Neural cell (in vitro differentiated cells): ENCODE measurements around the gene KLHL3. TPM values are rescaled to one million over a fixed set of nuclear protein-coding genes. Genes with fewer than 3 reads are reported as not detected.

Source experiments
- H2AFZ ChIP-seq: fragments of 200-600, 300-800 bp; sonication (generic), shearing (Covaris generic); 2 replicates; pipeline ENCODE4 v1.6.0; 2014; ENCODE audit warnings: low read depth, mild to moderate bottlenecking, antibody characterized with exemption, low read length, moderate library complexity
- H3F3A ChIP-seq: fragments of 200-600 bp; shearing (Covaris generic); 2 replicates; pipeline ENCODE4 v1.6.1; 2016; ENCODE audit warnings: mild to moderate bottlenecking, moderate library complexity, mixed read lengths, antibody characterized with exemption, low read length; ENCODE audit not compliant: insufficient read depth, poor library complexity, severe bottlenecking
- H3K27ac ChIP-seq: fragments of 200-600, 300-800 bp; sonication (generic), shearing (Covaris generic); 2 replicates; pipeline ENCODE4 v1.5.1; 2014; ENCODE audit warnings: mild to moderate bottlenecking, low read length, moderate library complexity
- H3K27me3 ChIP-seq: fragments of 300-800, 200-600 bp; sonication (generic), shearing (Covaris generic); 2 replicates; pipeline ENCODE4 v1.6.0; 2014; ENCODE audit warnings: mild to moderate bottlenecking, low read depth, low read length, moderate library complexity; ENCODE audit not compliant: insufficient read depth
- H3K36me3 ChIP-seq: fragments of 300-800, 200-600 bp; sonication (generic), shearing (Covaris generic); 2 replicates; pipeline ENCODE4 v1.5.1; 2014; ENCODE audit warnings: mild to moderate bottlenecking, antibody characterized with exemption, low read length, moderate library complexity; ENCODE audit not compliant: insufficient read depth
- H3K4me2 ChIP-seq: fragments of 300-800, 200-600 bp; sonication (generic), shearing (Covaris generic); 2 replicates; pipeline ENCODE4 v1.6.0; 2014; ENCODE audit warnings: mild to moderate bottlenecking, low read length
- H3K4me3 ChIP-seq: fragments of 300-800, 200-600 bp; sonication (generic), shearing (Covaris generic); 2 replicates; pipeline ENCODE4 v1.5.1; 2014; ENCODE audit warnings: mild to moderate bottlenecking, low read length, moderate library complexity
- H3K79me2 ChIP-seq: fragments of 200-600 bp; shearing (Covaris generic); replicated peaks from 2 replicates; pipeline ENCODE4 v1.6.0; 2014; ENCODE audit warnings: mild to moderate bottlenecking, low read length, moderate library complexity; ENCODE audit not compliant: insufficient read depth
- H3K9ac ChIP-seq: fragments of 300-800, 200-600 bp; sonication (generic), shearing (Covaris generic); 2 replicates; pipeline ENCODE4 v1.6.1; 2016; ENCODE audit warnings: mild to moderate bottlenecking, low read length, mixed read lengths
- H3K9me2 ChIP-seq: fragments of 200-600 bp; shearing (Covaris generic); 2 replicates; pipeline ENCODE4 v1.6.1; 2016; ENCODE audit warnings: mild to moderate bottlenecking, low read length, mixed read lengths; ENCODE audit not compliant: insufficient read depth
- H3K9me3 ChIP-seq: fragments of 200-600, 300-800 bp; sonication (generic), shearing (Covaris generic); 2 replicates; pipeline ENCODE4 v1.6.1; 2016; ENCODE audit warnings: mild to moderate bottlenecking, mixed run types, low read length, moderate library complexity, mixed read lengths
- H4K20me1 ChIP-seq: fragments of 200-600 bp; shearing (Covaris generic); 2 replicates; pipeline ENCODE4 v1.6.1; 2016; ENCODE audit warnings: mild to moderate bottlenecking, mixed run types; ENCODE audit not compliant: insufficient read depth
- EP300 ChIP-seq: fragments of 450-650 bp; conservative IDR thresholded peaks from 2 replicates; pipeline ENCODE4 v1.6.1; 2014; ENCODE audit warnings: antibody characterized with exemption, mild to moderate bottlenecking, moderate library complexity; ENCODE audit not compliant: poor library complexity, severe bottlenecking
- EZH2 ChIP-seq: fragments of 200-600, 300-800 bp; shearing (Covaris generic), sonication (generic); IDR thresholded peaks from 2 replicates; pipeline ENCODE4 v1.6.1; 2014; ENCODE audit warnings: antibody characterized with exemption, low read length, borderline replicate concordance, mild to moderate bottlenecking; ENCODE audit not compliant: insufficient read depth, poor library complexity, severe bottlenecking
- MXI1 ChIP-seq: fragments of 450-650 bp; conservative IDR thresholded peaks from 2 replicates; pipeline ENCODE4 v1.6.1; 2014; ENCODE audit warnings: antibody characterized with exemption, mild to moderate bottlenecking; ENCODE audit not compliant: poor library complexity, severe bottlenecking
- POLR2AphosphoS5 ChIP-seq: IDR thresholded peaks from 2 replicates; pipeline ENCODE4 v1.6.1; 2012
- RAD21 ChIP-seq: fragments of 450-650 bp; conservative IDR thresholded peaks from 2 replicates; pipeline ENCODE4 v1.6.1; 2014; ENCODE audit warnings: antibody characterized with exemption, mild to moderate bottlenecking, moderate library complexity
- SMC3 ChIP-seq: fragments of 450-650 bp; conservative IDR thresholded peaks from 2 replicates; pipeline ENCODE4 v1.6.1; 2014; ENCODE audit warnings: antibody characterized with exemption, mild to moderate bottlenecking, moderate library complexity; ENCODE audit not compliant: poor library complexity
- TAF1 ChIP-seq: IDR thresholded peaks from 2 replicates; pipeline ENCODE4 v1.6.1; 2012; ENCODE audit warnings: low read depth
- polyA plus RNA-seq: library from polyadenylated mRNA; depleted of rRNA; stranded (reverse); fragments of >200 nt; gene quantifications from 2 replicates; pipeline ENCODE4 v1.2.3, GENCODE V29; 2014
- TF ChIP-seq, protein P1 (sequence below): IDR thresholded peaks from 2 replicates; pipeline ENCODE4 v1.6.1; 2012; ENCODE audit warnings: borderline replicate concordance
- TF ChIP-seq, protein P2 (sequence below): fragments of 450-650 bp; IDR thresholded peaks from 2 replicates; pipeline ENCODE4 v1.5.1; 2014; ENCODE audit warnings: antibody characterized with exemption, mild to moderate bottlenecking, moderate library complexity; ENCODE audit not compliant: poor library complexity, severe bottlenecking

The KLHL3 gene
- polyA plus RNA-seq, 1 donor from 2014 or later, result 12.9 TPM

DNA sequence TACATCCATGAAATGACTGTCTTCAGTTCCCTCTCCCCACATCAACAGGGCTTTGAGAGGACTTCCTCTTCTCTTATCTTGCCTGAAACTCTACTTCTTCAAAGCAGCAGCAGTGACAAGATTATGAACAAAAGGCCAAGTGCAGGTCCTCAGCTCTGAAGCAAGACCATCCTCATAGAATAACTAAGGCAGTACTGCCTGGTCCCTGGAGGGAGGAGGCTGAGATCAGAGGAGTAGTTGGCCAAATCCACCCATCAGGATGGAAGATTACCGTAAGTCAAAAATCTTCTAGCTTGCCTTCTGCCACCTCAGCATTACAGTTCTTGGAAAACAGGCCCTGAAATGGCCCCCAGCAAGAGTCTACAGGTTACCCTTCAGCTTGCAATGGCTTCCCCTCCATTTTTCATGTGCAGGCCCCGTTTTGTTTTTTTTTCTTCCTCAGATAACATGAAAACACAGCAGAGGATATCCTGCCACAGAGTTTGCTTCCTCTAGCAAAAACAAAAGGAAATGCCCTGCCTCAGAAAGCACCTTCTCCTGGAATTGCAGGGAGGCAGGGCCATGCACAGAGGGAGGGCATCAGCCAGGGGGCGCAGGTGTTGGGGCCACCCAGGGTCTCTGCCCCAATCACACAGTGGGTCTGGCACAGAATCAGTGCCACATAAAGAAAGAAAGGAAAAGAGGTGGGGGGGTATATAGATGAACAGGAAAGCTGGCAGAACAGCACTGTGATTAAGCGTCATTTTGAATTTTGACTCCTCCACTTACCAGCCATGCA, 40.0 kb downstream of the KLHL3 start:
- Histone ChIP-seq H3K4me2 (no peak overlapping the region), H3K27me3 (no peaks in the 10 kb centered on the region)

DNA sequence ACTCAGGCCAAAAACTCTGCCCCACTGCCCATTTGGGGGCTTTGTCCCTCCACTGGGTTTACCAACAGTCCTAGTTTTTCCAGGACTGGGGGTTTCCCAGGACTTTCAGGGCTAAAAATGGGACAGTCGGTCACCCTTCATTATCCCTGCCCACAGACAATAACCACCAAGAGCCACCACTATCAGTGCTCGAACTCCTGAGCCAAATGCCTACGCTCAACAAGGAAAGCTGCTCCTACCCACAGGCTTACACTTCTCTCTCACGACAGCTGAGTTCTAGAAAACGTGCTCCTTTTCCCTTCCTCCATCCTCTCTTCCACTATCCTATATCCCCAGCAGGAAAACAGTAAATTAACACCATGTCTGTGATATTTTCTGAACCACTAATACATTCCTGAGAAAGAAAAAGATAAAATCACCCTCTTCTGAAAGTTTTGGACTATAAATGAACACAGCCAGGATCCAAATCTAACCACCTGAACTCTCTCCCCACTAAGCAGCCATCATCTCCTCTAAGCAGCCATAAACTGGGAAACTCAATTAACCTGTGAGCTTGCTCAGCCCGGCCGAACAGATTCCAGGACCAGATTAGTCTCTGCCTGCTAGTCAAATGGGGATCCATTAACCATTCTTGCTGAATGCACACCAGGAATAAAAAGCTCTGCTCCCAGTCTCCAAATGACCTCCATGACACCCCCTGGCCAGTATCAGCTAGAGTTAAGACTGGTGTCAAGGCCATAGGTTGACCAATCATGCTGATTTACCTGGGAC, 41.8 kb downstream of the KLHL3 start:
- Histone ChIP-seq H3K27me3 (no peaks in the 10 kb centered on the region), H3K27ac (no peak overlapping the region), H2AFZ (no peak overlapping the region), H4K20me1 (no peaks in the 10 kb centered on the region), H3K79me2 (no peaks in the 10 kb centered on the region), H3K9ac (no peak overlapping the region), H3K9me3 (no peaks in the 10 kb centered on the region), H3K4me3 (no peak overlapping the region), H3K9me2 (no peaks in the 10 kb centered on the region), H3K4me2 (no peak overlapping the region), H3K36me3 (no peaks in the 10 kb centered on the region), H3F3A (no peaks in the 10 kb centered on the region)
- TF ChIP-seq MXI1, result no peak
- TF ChIP-seq TAF1, result no peak
- TF ChIP-seq EZH2, result no peak
- no peak for TF ChIP-seq SMC3
- TF ChIP-seq POLR2AphosphoS5, result no peak
- TF ChIP-seq EP300, result no peak
- TF ChIP-seq RAD21, result no peak

More for the DNA sequence above, 40.0 kb downstream of the KLHL3 start:
- H3K4me3 ChIP-seq, result no peak overlapping the region
- H3K79me2 ChIP-seq, result no peaks in the 10 kb centered on the region
- TF ChIP-seq SMC3, result no peak
- TF ChIP-seq, protein P1, sequence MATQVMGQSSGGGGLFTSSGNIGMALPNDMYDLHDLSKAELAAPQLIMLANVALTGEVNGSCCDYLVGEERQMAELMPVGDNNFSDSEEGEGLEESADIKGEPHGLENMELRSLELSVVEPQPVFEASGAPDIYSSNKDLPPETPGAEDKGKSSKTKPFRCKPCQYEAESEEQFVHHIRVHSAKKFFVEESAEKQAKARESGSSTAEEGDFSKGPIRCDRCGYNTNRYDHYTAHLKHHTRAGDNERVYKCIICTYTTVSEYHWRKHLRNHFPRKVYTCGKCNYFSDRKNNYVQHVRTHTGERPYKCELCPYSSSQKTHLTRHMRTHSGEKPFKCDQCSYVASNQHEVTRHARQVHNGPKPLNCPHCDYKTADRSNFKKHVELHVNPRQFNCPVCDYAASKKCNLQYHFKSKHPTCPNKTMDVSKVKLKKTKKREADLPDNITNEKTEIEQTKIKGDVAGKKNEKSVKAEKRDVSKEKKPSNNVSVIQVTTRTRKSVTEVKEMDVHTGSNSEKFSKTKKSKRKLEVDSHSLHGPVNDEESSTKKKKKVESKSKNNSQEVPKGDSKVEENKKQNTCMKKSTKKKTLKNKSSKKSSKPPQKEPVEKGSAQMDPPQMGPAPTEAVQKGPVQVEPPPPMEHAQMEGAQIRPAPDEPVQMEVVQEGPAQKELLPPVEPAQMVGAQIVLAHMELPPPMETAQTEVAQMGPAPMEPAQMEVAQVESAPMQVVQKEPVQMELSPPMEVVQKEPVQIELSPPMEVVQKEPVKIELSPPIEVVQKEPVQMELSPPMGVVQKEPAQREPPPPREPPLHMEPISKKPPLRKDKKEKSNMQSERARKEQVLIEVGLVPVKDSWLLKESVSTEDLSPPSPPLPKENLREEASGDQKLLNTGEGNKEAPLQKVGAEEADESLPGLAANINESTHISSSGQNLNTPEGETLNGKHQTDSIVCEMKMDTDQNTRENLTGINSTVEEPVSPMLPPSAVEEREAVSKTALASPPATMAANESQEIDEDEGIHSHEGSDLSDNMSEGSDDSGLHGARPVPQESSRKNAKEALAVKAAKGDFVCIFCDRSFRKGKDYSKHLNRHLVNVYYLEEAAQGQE, result no peak
- no peak for TF ChIP-seq EZH2
- no peak for TF ChIP-seq RAD21
- TF ChIP-seq POLR2AphosphoS5, result no peak
- TF ChIP-seq, protein P2, sequence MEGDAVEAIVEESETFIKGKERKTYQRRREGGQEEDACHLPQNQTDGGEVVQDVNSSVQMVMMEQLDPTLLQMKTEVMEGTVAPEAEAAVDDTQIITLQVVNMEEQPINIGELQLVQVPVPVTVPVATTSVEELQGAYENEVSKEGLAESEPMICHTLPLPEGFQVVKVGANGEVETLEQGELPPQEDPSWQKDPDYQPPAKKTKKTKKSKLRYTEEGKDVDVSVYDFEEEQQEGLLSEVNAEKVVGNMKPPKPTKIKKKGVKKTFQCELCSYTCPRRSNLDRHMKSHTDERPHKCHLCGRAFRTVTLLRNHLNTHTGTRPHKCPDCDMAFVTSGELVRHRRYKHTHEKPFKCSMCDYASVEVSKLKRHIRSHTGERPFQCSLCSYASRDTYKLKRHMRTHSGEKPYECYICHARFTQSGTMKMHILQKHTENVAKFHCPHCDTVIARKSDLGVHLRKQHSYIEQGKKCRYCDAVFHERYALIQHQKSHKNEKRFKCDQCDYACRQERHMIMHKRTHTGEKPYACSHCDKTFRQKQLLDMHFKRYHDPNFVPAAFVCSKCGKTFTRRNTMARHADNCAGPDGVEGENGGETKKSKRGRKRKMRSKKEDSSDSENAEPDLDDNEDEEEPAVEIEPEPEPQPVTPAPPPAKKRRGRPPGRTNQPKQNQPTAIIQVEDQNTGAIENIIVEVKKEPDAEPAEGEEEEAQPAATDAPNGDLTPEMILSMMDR, result no peak
- TF ChIP-seq EP300, result no peak
- H3K9me3 ChIP-seq, result no peaks in the 10 kb centered on the region
- no peak overlapping the region for H3K27ac ChIP-seq
- no peaks in the 10 kb centered on the region for H3K9me2 ChIP-seq
- H4K20me1 ChIP-seq, result no peaks in the 10 kb centered on the region
- H3K9ac ChIP-seq, result no peak overlapping the region
- H3K36me3 ChIP-seq, result no peaks in the 10 kb centered on the region
- no peak overlapping the region for H2AFZ ChIP-seq
- no peaks in the 10 kb centered on the region for H3F3A ChIP-seq
